Hepatocyte (in vitro differentiated cells): ENCODE measurements around the gene RNF168.

Source experiments
- CTCF ChIP-seq: fragments of 200-600 bp; sonication (generic); IDR thresholded peaks from 2 replicates; pipeline ENCODE4 v1.5.1; 2016; ENCODE audit warnings: antibody characterized with exemption, mild to moderate bottlenecking; ENCODE audit not compliant: poor library complexity
- EZH2 ChIP-seq: fragments of 200-600 bp; sonication (generic); IDR thresholded peaks from 2 replicates; pipeline ENCODE4 v1.6.1; 2016; ENCODE audit warnings: antibody characterized with exemption, mild to moderate bottlenecking, borderline replicate concordance

- no peak for TF ChIP-seq CTCF
- no peak for TF ChIP-seq EZH2
Observed at GRCh38 chr3:196463804-196464203, 39.8 kb downstream of the RNF168 start.
